Endothelial cell of umbilical vein (primary cell): ENCODE data around the gene MED16. TPM values are rescaled to one million over a fixed set of nuclear protein-coding genes. Genes with fewer than 3 reads are reported as not detected.

Source experiments
- BruUV-seq: library from RNA; stranded (reverse); fragments of 400-500 nt; replicated peaks from 2 replicates; lab custom pipeline; 2021; lab: Mats Ljungman, UMichigan
- CTCF ChIA-PET: fragments of 300-600, 350-600 bp; sonication (Branson Sonifier 250); formaldehyde crosslinking; loops from one replicate; lab custom pipeline; 2021; ENCODE audit warnings: antibody characterized with exemption, inconsistent platforms; lab: Charles Lee
- POLR2A ChIA-PET: fragments of 300-600, 350-600 bp; sonication (Branson Sonifier 250); formaldehyde crosslinking; loops from one replicate; lab custom pipeline; 2021; ENCODE audit warnings: antibody characterized with exemption, inconsistent platforms; lab: Charles Lee
- DNase-seq: peaks from one replicate; pipeline ENCODE4 v3.0.0-alpha.2; 2011; ENCODE audit warnings: low read depth, low spot score
- FAIRE-seq: peaks from 2 replicates; lab custom pipeline; 2011; peaks lifted over from hg19 to GRCh38; lab: Jason Lieb, UNC
- H2AFZ ChIP-seq: 2 replicates; pipeline ENCODE4 v1.6.0; 2012; ENCODE audit warnings: low read depth, low read length, control low read depth, inconsistent platforms
- H3K27ac ChIP-seq: 2 replicates; pipeline ENCODE4 v1.5.1; 2011; ENCODE audit warnings: low read depth, mild to moderate bottlenecking, control low read depth, low read length, moderate library complexity; ENCODE audit not compliant: insufficient read depth
- H3K27me3 ChIP-seq, 2 experiments: 2 replicates each; pipeline versions ENCODE4 v1.6.0 to v1.6.1; 2011; ENCODE audit warnings: low read length in 2 of 2, mixed read lengths in 1 of 2; ENCODE audit not compliant: control insufficient read depth in 2 of 2, insufficient read depth in 2 of 2
- H3K36me3 ChIP-seq, 2 experiments: 2 replicates in 1 of 2; 3 replicates in 1 of 2; pipeline ENCODE4 v1.5.1; 2011; ENCODE audit warnings: low read length in 2 of 2, mild to moderate bottlenecking in 1 of 2, moderate library complexity in 1 of 2; ENCODE audit not compliant: control insufficient read depth in 2 of 2, insufficient read depth in 2 of 2; ENCODE audit errors: extremely low read depth in 1 of 2
- H3K4me1 ChIP-seq: 3 replicates; pipeline ENCODE4 v1.5.1; 2011; ENCODE audit warnings: mild to moderate bottlenecking, low read length; ENCODE audit not compliant: control insufficient read depth, insufficient read depth; ENCODE audit errors: extremely low read depth
- H3K4me2 ChIP-seq: 2 replicates; pipeline ENCODE4 v1.6.1; 2011; ENCODE audit warnings: low read length, control low read depth, mixed read lengths; ENCODE audit not compliant: insufficient read depth
- H3K4me3 ChIP-seq, 3 experiments: fragments of 200-600 bp in 1 of 3; sonication (generic), shearing (Covaris generic) in 1 of 3; replicated peaks in 1 of 3; 2 replicates each; pipeline ENCODE4 v1.5.1; 2011 to 2016; ENCODE audit warnings: control low read depth in 3 of 3, low read length in 3 of 3, mild to moderate bottlenecking in 2 of 3, inconsistent platforms in 1 of 3, low read depth in 1 of 3, moderate library complexity in 1 of 3; ENCODE audit not compliant: insufficient read depth in 1 of 3
- H3K79me2 ChIP-seq: 2 replicates; pipeline ENCODE4 v1.6.0; 2012; ENCODE audit warnings: low read length, inconsistent platforms; ENCODE audit not compliant: control insufficient read depth, insufficient read depth
- H3K9ac ChIP-seq: replicated peaks from 2 replicates; pipeline ENCODE3; 2011; ENCODE audit warnings: low read length, control low read depth; ENCODE audit not compliant: insufficient read depth; ENCODE audit errors: extremely low read depth
- H3K9me1 ChIP-seq: replicated peaks from 3 replicates; pipeline ENCODE4 v1.6.0; 2011; ENCODE audit warnings: mild to moderate bottlenecking, low read length; ENCODE audit not compliant: control insufficient read depth, insufficient read depth; ENCODE audit errors: extremely low read depth
- H3K9me3 ChIP-seq: replicated peaks from 2 replicates; pipeline ENCODE4 v1.5.1; 2012; ENCODE audit warnings: low read length, inconsistent platforms; ENCODE audit not compliant: control insufficient read depth, insufficient read depth
- H4K20me1 ChIP-seq: replicated peaks from 2 replicates; pipeline ENCODE3; 2011; ENCODE audit warnings: mild to moderate bottlenecking, low read length; ENCODE audit not compliant: control insufficient read depth, insufficient read depth; ENCODE audit errors: extremely low read depth
- EZH2 ChIP-seq: IDR thresholded peaks from 2 replicates; pipeline ENCODE4 v1.6.1; 2012; ENCODE audit warnings: borderline replicate concordance, low read depth, mild to moderate bottlenecking, moderate library complexity, low read length, inconsistent platforms; ENCODE audit not compliant: severe bottlenecking
- FOS ChIP-seq: IDR thresholded peaks from 2 replicates; pipeline ENCODE4 v1.6.1; 2011; ENCODE audit warnings: mild to moderate bottlenecking, low read length, moderate library complexity, borderline replicate concordance; ENCODE audit not compliant: insufficient read depth
- GATA2 ChIP-seq: IDR thresholded peaks from 2 replicates; pipeline ENCODE4 v1.7.0; 2011; ENCODE audit warnings: low read depth, mild to moderate bottlenecking, moderate library complexity, mixed read lengths, low read length; ENCODE audit not compliant: insufficient read length, insufficient read depth
- JUN ChIP-seq: IDR thresholded peaks from 2 replicates; pipeline ENCODE4 v1.6.1; 2011; ENCODE audit warnings: borderline replicate concordance, low read depth; ENCODE audit not compliant: insufficient read length, insufficient read depth
- MYC ChIP-seq: IDR thresholded peaks from one replicate; pipeline ENCODE4 v1.6.1; 2011; ENCODE audit warnings: mild to moderate bottlenecking, low read depth, low read length
- POLR2A ChIP-seq: IDR thresholded peaks from 2 replicates; pipeline ENCODE4 v1.6.1; 2012; ENCODE audit warnings: low read depth, mild to moderate bottlenecking, control low read depth, low read length
- POLR2AphosphoS5 ChIP-seq: IDR thresholded peaks from 2 replicates; pipeline ENCODE4 v1.6.1; 2012; ENCODE audit warnings: low read depth, mild to moderate bottlenecking, control low read depth, low read length, moderate library complexity; ENCODE audit not compliant: insufficient read depth
- dilution Hi-C: fragments of 300-500 bp; cut with MboI; formaldehyde crosslinking; loops from one replicate; pipeline ENCODE4 v1.15.0; 2019; ENCODE audit warnings: low sequenced_read_pairs; ENCODE audit not compliant: extremely low pct_ligation_motif_present
- intact Hi-C: fragments of 100-400 bp; cut with micrococcal nuclease; formaldehyde crosslinking; loops from one replicate; pipeline ENCODE4 v1.10.0; 2022
- polyA plus RNA-seq, 4 experiments: library from polyadenylated mRNA; depleted of rRNA in 3 of 4; stranded (reverse) in 3 of 4; unstranded in 1 of 4; fragments of >200 nt; gene quantifications; 2 replicates each; pipeline versions ENCODE4 v1.2.1 to v1.2.3, GENCODE V29; 2011 to 2012; ENCODE audit warnings: missing spikeins in 1 of 4
- total RNA-seq: library from RNA; stranded (reverse); gene quantifications from 2 replicates; pipeline ENCODE4 v1.2.3, GENCODE V29; 2021
- TF ChIP-seq, protein P1 (sequence below), 2 donors: IDR thresholded peaks; 1 replicate in 1 of 2; 2 replicates in 1 of 2; pipeline ENCODE4 v1.5.1; 2011; ENCODE audit warnings: low read length in 2 of 2, mild to moderate bottlenecking in 2 of 2, moderate library complexity in 2 of 2, control low read depth in 1 of 2, inconsistent platforms in 1 of 2, low read depth in 1 of 2; ENCODE audit not compliant: insufficient read depth in 1 of 2; ENCODE audit errors: extremely low read depth in 1 of 2
- TF ChIP-seq, protein P2 (sequence below): IDR thresholded peaks from 2 replicates; pipeline ENCODE4 v1.6.1; 2011; ENCODE audit not compliant: insufficient read depth, insufficient read length

Gene MED16
- total and polyA plus RNA-seq, 2 donors (not counting 3 experiments of a cell fraction or from before 2014, with no cell fraction given), result 63.1 to 66.5 TPM

DNA sequence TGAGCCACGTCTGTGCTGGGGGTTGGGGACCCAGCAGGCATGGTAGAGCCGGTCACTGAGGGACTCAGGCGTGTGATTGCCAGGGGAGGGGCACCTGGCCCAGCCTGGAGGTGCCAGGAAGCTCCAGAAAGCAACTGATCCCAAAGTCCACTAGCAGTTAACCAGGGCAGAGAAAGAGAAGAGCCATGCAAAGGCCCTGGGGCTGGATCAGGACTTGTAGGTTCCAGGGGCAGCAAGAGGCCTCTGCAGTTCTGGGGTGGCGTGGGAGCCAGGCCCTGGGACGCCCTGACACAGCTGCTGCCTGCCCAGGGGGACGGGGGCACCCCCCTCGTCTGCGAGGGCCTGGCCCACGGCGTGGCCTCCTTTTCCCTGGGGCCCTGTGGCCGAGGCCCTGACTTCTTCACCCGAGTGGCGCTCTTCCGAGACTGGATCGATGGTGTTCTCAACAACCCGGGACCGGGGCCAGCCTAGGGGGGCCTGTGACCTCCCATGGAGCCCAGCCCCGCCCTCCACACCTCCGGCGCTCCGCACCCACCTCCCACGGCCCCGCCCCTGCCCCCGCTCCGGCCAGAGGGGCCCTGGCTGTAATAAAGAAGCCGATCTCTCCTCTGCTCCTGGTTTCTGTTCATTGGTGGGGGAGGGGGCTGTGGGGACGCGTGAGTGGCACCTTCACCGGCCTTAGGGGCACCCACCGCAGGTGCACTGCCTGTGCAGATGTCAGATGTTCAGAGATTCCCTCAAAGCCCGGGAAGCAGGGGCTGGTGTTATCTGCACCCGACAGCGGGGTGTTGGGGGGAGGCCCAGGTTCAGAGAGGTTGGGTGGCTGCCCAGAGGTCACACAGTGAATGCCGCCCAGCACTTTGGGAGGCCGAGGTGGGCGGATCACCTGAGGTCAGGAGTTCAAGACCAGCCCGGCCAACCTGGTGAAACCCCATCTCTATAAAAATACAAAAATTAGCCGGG, 61.3 kb downstream of the MED16 start:
- Histone ChIP-seq H3K4me2 (no peak overlapping the region), H3K9me3 (no peaks in the 10 kb centered on the region), H3K4me3 (no peak overlapping the region), H3K4me1 (no peaks in the 10 kb centered on the region), H3K27me3 (no peaks in the 10 kb centered on the region), H3K9me1 (no peaks in the 10 kb centered on the region), H3K79me2 (no peaks in the 10 kb centered on the region), H3K9ac (no peak overlapping the region), H3K27ac (no peak overlapping the region), H4K20me1 (no peaks in the 10 kb centered on the region), H2AFZ (no peak overlapping the region), H3K36me3 (no peaks in the 10 kb centered on the region)
- no TSS peak for BruUV-seq
- intact Hi-C loops (no loop called here), dilution Hi-C loops (no loop called here)
- TF ChIP-seq POLR2A (no peak), POLR2AphosphoS5 (no peak), FOS (no peak), EZH2 (no peak), GATA2 (no peak), MYC (no peak), JUN (no peak)
- TF ChIP-seq, protein P1, sequence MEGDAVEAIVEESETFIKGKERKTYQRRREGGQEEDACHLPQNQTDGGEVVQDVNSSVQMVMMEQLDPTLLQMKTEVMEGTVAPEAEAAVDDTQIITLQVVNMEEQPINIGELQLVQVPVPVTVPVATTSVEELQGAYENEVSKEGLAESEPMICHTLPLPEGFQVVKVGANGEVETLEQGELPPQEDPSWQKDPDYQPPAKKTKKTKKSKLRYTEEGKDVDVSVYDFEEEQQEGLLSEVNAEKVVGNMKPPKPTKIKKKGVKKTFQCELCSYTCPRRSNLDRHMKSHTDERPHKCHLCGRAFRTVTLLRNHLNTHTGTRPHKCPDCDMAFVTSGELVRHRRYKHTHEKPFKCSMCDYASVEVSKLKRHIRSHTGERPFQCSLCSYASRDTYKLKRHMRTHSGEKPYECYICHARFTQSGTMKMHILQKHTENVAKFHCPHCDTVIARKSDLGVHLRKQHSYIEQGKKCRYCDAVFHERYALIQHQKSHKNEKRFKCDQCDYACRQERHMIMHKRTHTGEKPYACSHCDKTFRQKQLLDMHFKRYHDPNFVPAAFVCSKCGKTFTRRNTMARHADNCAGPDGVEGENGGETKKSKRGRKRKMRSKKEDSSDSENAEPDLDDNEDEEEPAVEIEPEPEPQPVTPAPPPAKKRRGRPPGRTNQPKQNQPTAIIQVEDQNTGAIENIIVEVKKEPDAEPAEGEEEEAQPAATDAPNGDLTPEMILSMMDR (IDR thresholded peaks at IDR 0.05; ENCODE audit: extremely low read depth in 1 of 2, insufficient read depth in 1 of 2, low read depth in 1 of 2, low read length in 2 of 2), result no peak
- TF ChIP-seq, protein P2, sequence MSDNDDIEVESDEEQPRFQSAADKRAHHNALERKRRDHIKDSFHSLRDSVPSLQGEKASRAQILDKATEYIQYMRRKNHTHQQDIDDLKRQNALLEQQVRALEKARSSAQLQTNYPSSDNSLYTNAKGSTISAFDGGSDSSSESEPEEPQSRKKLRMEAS, result no peak
- POLR2A ChIA-PET, result interaction anchor here (0.7 kb wide), 1 partner anchor 31 kb away, joined by 4 read pairs; no protein-coding TSS in a partner anchor
- CTCF ChIA-PET, result interaction anchor here (1.0 kb wide), 1 partner anchor 62 kb away, joined by 4 read pairs; no protein-coding TSS in a partner anchor
- no peak for DNase-seq
- no peak for FAIRE-seq
